ENCODE data around the gene PODNL1.
A peak's percentile ranks its signal among the peaks of the same experiment; 100 is the strongest.

The PODNL1 gene, protein sequence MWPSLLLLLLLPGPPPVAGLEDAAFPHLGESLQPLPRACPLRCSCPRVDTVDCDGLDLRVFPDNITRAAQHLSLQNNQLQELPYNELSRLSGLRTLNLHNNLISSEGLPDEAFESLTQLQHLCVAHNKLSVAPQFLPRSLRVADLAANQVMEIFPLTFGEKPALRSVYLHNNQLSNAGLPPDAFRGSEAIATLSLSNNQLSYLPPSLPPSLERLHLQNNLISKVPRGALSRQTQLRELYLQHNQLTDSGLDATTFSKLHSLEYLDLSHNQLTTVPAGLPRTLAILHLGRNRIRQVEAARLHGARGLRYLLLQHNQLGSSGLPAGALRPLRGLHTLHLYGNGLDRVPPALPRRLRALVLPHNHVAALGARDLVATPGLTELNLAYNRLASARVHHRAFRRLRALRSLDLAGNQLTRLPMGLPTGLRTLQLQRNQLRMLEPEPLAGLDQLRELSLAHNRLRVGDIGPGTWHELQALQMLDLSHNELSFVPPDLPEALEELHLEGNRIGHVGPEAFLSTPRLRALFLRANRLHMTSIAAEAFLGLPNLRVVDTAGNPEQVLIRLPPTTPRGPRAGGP

DNA sequence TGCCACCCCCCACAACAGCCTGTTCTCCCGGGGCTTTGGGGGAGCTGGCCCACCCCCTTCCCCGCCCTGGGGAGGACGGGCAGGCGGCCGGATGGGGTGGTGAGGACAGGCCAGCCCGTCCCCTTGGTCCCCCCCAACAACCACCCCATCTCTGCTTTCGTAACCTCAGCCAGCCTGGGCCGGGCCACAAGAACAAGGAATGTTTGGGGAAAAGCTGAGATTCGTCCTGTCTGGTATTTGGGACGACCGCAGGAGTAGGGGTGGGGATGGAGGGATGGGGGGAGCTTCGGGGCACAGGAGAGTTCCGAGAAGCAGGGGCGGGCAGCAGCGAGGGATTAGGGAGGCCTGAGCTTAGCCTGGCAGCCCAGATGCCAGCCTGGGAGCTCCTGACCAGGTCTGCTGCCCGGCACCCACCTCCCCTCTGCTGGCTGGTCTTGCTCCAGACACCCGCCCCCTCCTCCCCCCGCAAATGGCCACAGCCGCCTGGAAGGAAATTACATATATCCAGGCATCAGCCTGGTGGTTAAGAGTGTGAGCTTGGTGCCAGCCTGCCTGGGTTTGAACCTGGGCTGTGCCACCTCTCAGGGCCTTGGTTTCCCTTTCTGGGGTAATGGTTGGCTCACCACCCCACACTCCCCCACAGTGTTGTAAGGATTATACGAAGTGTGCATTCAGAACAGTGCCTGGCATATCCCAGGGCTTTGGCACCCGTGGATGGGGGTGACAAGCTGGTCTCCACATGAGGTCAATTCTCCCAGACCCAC, at the start of gene PODNL1:
TSS of gene PODNL1 (minus strand) at position 117 of the 764 bp plus-strand sequence. CDS start 236 bp downstream, outside the sequence.
- Histone ChIP-seq H3K27ac (peak within 1 kb of the TSS; percentile 13 to 68), H3K4me3 (peak within 1 kb of the TSS; percentile 64)
- DNase-seq (ENCODE audit: low spot score): no peak
- TF ChIP-seq, protein P1, sequence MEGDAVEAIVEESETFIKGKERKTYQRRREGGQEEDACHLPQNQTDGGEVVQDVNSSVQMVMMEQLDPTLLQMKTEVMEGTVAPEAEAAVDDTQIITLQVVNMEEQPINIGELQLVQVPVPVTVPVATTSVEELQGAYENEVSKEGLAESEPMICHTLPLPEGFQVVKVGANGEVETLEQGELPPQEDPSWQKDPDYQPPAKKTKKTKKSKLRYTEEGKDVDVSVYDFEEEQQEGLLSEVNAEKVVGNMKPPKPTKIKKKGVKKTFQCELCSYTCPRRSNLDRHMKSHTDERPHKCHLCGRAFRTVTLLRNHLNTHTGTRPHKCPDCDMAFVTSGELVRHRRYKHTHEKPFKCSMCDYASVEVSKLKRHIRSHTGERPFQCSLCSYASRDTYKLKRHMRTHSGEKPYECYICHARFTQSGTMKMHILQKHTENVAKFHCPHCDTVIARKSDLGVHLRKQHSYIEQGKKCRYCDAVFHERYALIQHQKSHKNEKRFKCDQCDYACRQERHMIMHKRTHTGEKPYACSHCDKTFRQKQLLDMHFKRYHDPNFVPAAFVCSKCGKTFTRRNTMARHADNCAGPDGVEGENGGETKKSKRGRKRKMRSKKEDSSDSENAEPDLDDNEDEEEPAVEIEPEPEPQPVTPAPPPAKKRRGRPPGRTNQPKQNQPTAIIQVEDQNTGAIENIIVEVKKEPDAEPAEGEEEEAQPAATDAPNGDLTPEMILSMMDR (IDR thresholded peaks at IDR 0.05): no peak

DNA sequence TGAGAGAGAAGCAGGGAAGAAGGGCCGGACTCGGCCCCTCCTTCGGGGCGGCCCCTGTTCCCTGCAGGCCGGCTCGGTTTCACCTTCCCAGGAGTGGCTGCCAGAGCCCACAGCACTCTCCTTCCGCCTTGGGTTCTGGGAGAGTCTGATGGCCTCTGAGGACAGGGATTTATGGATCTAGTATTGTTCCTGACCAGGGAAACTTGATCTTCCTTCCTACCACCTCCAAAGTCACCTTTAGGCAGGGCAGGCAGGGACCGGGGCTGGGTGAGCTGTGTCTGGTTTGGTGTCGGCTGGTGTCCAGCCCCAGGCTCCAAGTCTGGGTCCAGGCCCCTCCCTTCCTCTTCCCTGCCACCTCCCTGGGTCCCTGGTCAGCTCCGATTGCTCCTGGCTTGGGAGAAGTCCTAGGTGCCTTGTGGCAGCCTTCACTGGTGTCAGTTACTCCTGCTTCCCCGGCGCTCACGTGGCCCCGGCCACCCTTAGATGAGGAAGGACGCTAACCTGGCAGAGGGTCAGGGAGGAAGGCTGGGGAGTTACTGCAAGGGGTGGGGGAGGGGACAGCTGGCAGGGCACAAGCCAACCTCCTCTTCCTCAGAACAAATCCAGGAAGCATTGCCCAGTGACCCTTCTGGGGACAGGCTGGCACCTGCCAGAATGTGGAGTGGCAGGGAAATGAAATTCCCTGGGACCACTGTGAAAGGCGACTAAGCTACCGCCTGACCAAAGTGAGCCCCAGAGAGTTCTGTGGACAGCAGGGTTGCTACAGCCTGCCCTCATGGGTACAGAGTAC, 49.1 kb upstream of the PODNL1 start:
- no peak for DNase-seq (ENCODE audit: low spot score)
- TF ChIP-seq, protein P1 (IDR thresholded peaks at IDR 0.05): no peak
- Histone ChIP-seq H3K27ac (peak overlapping the region in 1 of 2 donors; percentile 81), H3K4me3 (no peak overlapping the region)

DNA sequence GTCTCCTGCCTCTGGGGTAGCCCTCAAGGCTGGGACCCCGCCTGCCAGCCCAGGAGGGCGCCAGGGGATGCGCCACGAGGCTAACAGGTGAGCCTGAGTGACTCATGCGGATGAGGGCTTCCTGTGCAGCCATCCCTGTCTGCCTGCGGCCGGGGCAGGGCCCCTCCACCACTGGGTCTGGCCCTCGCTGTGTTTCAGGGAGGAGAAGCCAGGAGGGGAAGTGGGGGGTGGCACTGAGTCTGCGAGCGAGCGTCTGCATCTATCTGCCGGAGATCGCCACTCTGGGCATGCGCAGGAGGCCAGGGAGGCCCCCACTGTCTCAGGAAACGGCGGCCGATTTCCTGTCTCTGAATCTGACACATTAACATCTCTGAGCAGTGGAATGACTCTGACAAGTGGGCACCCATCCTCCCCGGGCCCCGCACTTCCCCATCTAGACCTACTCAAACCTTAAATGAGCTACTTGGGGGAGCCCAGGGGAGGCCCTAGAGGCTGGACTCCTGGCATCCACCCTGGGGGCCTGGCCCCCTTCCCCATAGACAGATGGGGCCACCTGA, 48.2 kb upstream of the PODNL1 start:
- peak overlapping the region; percentile 37 for H3K4me3 ChIP-seq
- H3K27ac ChIP-seq: peak overlapping the region; percentile 37 to 81
- DNase-seq (ENCODE audit: low spot score): no peak
- TF ChIP-seq, protein P1 (IDR thresholded peaks at IDR 0.05): no peak

DNA sequence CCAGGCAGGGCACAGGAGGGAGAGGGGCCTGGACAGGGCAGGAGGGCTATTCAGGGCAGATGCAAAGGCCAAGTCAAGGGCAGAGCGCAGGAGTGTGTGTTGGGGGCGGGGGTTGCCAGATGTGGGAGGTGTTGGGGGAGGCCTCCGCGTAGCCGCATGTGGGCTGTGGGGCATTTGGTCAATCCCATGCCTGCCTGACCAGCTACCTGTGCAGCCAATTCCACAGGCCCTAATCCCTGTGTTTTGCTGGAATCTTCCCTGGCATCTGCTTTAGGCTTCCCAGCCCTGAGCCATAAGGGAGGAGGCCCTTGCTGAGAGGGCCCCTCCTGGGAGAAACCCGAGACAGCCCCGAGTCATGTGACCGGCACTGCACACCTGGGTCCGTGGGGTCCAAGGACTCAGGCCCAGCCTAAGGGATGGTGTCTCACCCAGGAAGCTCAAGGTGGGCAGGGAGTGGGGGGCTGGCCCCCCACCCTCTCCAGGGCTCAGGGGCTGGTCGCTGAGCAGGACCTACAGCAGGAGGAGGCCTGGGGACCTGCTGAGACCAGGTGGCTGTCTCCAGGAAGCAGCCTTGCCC, 47.6 kb upstream of the PODNL1 start:
- no peak for DNase-seq (ENCODE audit: low spot score)
- H3K4me3 ChIP-seq: peak overlapping the region; percentile 37

DNA sequence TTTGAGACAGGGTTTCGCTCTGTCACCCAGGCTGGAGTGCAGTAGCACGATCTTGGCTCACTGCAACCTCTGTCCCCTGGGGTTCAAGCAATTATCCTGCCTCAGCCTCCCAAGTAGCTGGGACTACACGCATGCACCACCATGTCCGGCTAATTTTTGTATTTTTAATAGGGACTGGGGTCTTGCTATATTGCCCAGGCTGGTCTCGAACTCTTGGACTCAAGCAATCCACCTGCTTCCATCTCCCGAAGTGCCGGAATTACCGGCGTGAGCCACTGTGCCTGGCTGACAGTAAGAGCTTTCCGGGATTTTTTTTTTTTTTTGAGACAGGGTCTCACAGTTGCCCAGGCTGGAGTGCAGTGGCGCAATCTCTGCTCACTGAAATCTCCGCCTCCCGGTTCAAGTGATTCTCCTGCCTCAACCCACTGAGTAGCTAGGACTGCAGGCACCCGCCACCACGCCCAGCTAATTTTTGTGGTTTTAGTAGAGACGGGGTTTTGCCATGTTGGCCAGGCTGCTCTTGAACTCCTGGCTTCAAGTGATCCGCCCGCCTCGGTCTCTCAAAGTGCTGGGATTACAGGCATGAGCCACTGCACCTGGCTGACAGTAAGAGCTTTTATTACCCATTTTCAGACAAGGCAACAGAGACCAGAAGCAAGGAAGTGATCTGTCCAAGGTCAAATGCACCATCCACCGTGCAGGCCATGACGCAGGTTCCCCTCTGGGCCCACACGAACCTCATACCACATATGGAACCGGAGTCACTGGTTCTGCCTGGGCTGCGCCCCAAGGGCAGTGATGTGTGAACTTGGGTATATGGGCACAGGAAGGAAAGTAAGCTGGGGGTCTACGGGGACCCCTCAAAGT, 46.9 kb upstream of the PODNL1 start:
- TF ChIP-seq, protein P1 (IDR thresholded peaks at IDR 0.05): no peak
- Histone ChIP-seq H3K27ac (peak overlapping the region in 1 of 2 donors; percentile 81), H3K4me3 (no peak overlapping the region)
- no peak for DNase-seq (ENCODE audit: low spot score)

More for the DNA sequence above, 47.6 kb upstream of the PODNL1 start:
- TF ChIP-seq, protein P1 (IDR thresholded peaks at IDR 0.05): no peak
- H3K27ac ChIP-seq: peak overlapping the region; percentile 37 to 81
